Panc1 (cell line): Measurements from ENCODE around the gene MPV17L. TPM values are rescaled to one million over a fixed set of nuclear protein-coding genes. Genes with fewer than 3 reads are reported as not detected.
"Not testable (repeated sequence)": the region's sequence is repeated elsewhere in the genome, so short reads cannot be mapped to it uniquely, and the experiment has no call there.

Source experiments
- ATAC-seq: fragments of 200-7000 bp; cut with Tn5 transposase; 2 replicates; pipeline ENCODE4 v1.9.1; 2020; ENCODE audit warnings: mild to moderate bottlenecking, moderate library complexity
- BruUV-seq: library from RNA; stranded (reverse); fragments of 400-500 nt; replicated peaks from 2 replicates; lab custom pipeline; 2021; lab: Mats Ljungman, UMichigan
- CTCF ChIA-PET: fragments of 300-600 bp; sonication (Branson Sonifier 250); formaldehyde crosslinking; loops from one replicate; lab custom pipeline; 2022; ENCODE audit warnings: antibody characterized with exemption; lab: Charles Lee
- POLR2A ChIA-PET: fragments of 300-600 bp; sonication (Branson Sonifier 250); formaldehyde crosslinking; loops from one replicate; lab custom pipeline; 2022; ENCODE audit warnings: antibody characterized with exemption; lab: Charles Lee
- DNase-seq: peaks from one replicate; pipeline ENCODE4 v3.0.0-alpha.2; 2010; ENCODE audit warnings: low read depth, low spot score
- H3K27ac ChIP-seq: 2 replicates; pipeline ENCODE4 v1.5.1; 2011; ENCODE audit warnings: mild to moderate bottlenecking, low read length, inconsistent platforms
- H3K27me3 ChIP-seq: fragments of 200-500 bp; sonication (Bioruptor generic); 2 replicates; pipeline ENCODE4 v1.6.0; 2014; ENCODE audit warnings: low read length, inconsistent platforms; ENCODE audit not compliant: control insufficient read depth, insufficient read depth
- H3K36me3 ChIP-seq: fragments of 200-500 bp; sonication (Bioruptor generic); 2 replicates; pipeline ENCODE4 v1.5.1; 2014; ENCODE audit warnings: inconsistent platforms, mild to moderate bottlenecking, low read length, moderate library complexity; ENCODE audit not compliant: control insufficient read depth, insufficient read depth
- H3K4me1 ChIP-seq: 2 replicates; pipeline ENCODE4 v1.5.1; 2011; ENCODE audit warnings: inconsistent platforms, mild to moderate bottlenecking, low read length, moderate library complexity; ENCODE audit not compliant: control insufficient read depth, insufficient read depth
- H3K4me3 ChIP-seq, 2 experiments: 2 replicates each; pipeline ENCODE4 v1.5.1; 2011 to 2012; ENCODE audit warnings: low read depth in 2 of 2, low read length in 2 of 2, mild to moderate bottlenecking in 2 of 2, inconsistent platforms in 1 of 2, moderate library complexity in 1 of 2
- H3K9me3 ChIP-seq: fragments of 200-500 bp; sonication (Bioruptor generic); 2 replicates; pipeline ENCODE4 v1.5.1; 2014; ENCODE audit warnings: low read depth, mild to moderate bottlenecking, inconsistent platforms, low read length, moderate library complexity; ENCODE audit not compliant: control insufficient read depth, insufficient read depth
- in situ Hi-C: cut with HindIII; loops from 2 replicates; pipeline ENCODE4 v1.10.0; 2016; ENCODE audit warnings: low sequenced_read_pairs, low pct_unique_long_range_greater_than_20kb
- intact Hi-C: fragments of 100-400 bp; cut with micrococcal nuclease; formaldehyde crosslinking; loops from one replicate; pipeline ENCODE4 v1.10.0; 2022; ENCODE audit not compliant: unreplicated experiment
- total RNA-seq: library from RNA; stranded (reverse); gene quantifications from one replicate; pipeline ENCODE4 v1.2.1, GENCODE V29; 2021; ENCODE audit not compliant: unreplicated experiment

MPV17L gene
- total RNA-seq, 1 experiment from 2014 or later = 10.4 TPM

- BruUV-seq, H3K36me3 ChIP-seq, in situ Hi-C loops, H3K27ac ChIP-seq, ATAC-seq, intact Hi-C loops, H3K4me1 ChIP-seq, H3K27me3 ChIP-seq, POLR2A ChIA-PET, H3K9me3 ChIP-seq, H3K4me3 ChIP-seq, CTCF ChIA-PET, DNase-seq: not testable (repeated sequence)
These were observed 17.4 kb upstream of the MPV17L start, which contains the start of gene NPIPA5 for GRCh38 chr16:15378194-15378593. NPIPA5 (minus strand) TSS chr16:15378294; CDS start chr16:15378294, 0 bp downstream.

GRCh38 chr16:15382810-15383209 lies 12.7 kb upstream of the MPV17L start:
- BruUV-seq, H3K9me3 ChIP-seq, H3K36me3 ChIP-seq, ATAC-seq, H3K27ac ChIP-seq, intact Hi-C loops, POLR2A ChIA-PET, H3K4me3 ChIP-seq, in situ Hi-C loops, H3K27me3 ChIP-seq, CTCF ChIA-PET, H3K4me1 ChIP-seq: not testable (repeated sequence)
- DNase-seq = peak; percentile 56

GRCh38 chr16:15388060-15388459 lies 7.5 kb upstream of the MPV17L start:
- ATAC-seq, POLR2A ChIA-PET, BruUV-seq, CTCF ChIA-PET, H3K4me3 ChIP-seq, intact Hi-C loops, in situ Hi-C loops, H3K27me3 ChIP-seq, H3K27ac ChIP-seq, DNase-seq, H3K36me3 ChIP-seq, H3K4me1 ChIP-seq, H3K9me3 ChIP-seq: not testable (repeated sequence)

- H3K9me3 ChIP-seq, in situ Hi-C loops, H3K4me1 ChIP-seq, H3K27me3 ChIP-seq, BruUV-seq, H3K4me3 ChIP-seq, DNase-seq, CTCF ChIA-PET, H3K36me3 ChIP-seq, intact Hi-C loops, H3K27ac ChIP-seq, ATAC-seq, POLR2A ChIA-PET: not testable (repeated sequence)
These were observed 5.6 kb upstream of the MPV17L start for GRCh38 chr16:15389916-15390315.

- POLR2A ChIA-PET, H3K4me1 ChIP-seq, H3K27me3 ChIP-seq, H3K4me3 ChIP-seq, BruUV-seq, CTCF ChIA-PET, intact Hi-C loops, in situ Hi-C loops, H3K27ac ChIP-seq, H3K36me3 ChIP-seq, H3K9me3 ChIP-seq, ATAC-seq, DNase-seq: not testable (repeated sequence)
These were observed 2.5 kb upstream of the MPV17L start for GRCh38 chr16:15393025-15393424.

- Histone ChIP-seq H3K27ac (peak overlapping the region; percentile 26; the same call in 1 of the 2 replicates), H3K4me3 (peak overlapping the region; percentile 60 to 66)
- H3K36me3 ChIP-seq, H3K27me3 ChIP-seq, intact Hi-C loops, POLR2A ChIA-PET, ATAC-seq, H3K4me1 ChIP-seq, CTCF ChIA-PET, in situ Hi-C loops, H3K9me3 ChIP-seq, DNase-seq: not testable (repeated sequence)
- BruUV-seq = TSS peak; percentile 68
These were observed 915 bp downstream of the MPV17L start for GRCh38 chr16:15396509-15396829.
